ENCODE results near the gene IFI30.

IFI30 gene

GRCh38 chr19:18170714-18171255, 2.8 kb upstream of the IFI30 start:
- TF ChIP-seq, protein P1, sequence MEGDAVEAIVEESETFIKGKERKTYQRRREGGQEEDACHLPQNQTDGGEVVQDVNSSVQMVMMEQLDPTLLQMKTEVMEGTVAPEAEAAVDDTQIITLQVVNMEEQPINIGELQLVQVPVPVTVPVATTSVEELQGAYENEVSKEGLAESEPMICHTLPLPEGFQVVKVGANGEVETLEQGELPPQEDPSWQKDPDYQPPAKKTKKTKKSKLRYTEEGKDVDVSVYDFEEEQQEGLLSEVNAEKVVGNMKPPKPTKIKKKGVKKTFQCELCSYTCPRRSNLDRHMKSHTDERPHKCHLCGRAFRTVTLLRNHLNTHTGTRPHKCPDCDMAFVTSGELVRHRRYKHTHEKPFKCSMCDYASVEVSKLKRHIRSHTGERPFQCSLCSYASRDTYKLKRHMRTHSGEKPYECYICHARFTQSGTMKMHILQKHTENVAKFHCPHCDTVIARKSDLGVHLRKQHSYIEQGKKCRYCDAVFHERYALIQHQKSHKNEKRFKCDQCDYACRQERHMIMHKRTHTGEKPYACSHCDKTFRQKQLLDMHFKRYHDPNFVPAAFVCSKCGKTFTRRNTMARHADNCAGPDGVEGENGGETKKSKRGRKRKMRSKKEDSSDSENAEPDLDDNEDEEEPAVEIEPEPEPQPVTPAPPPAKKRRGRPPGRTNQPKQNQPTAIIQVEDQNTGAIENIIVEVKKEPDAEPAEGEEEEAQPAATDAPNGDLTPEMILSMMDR (IDR thresholded peaks at IDR 0.05; ENCODE audit: low read depth, low read length, missing control alignments) = no peak
- Histone ChIP-seq H3K36me3 (replicated peaks) (peaks cover 35% of the 10 kb centered on the region), H3K4me3 (ENCODE audit: low read depth, low read length) (no peak overlapping the region), H3K27ac (no peak overlapping the region), H3K27me3 (replicated peaks) (no peaks in the 10 kb centered on the region)
- no peak for DNase-seq
- in situ Hi-C loops (cut with HindIII; ENCODE audit: low pct_ligation_motif_present, low sequenced_read_pairs) = no loop called here

DNA sequence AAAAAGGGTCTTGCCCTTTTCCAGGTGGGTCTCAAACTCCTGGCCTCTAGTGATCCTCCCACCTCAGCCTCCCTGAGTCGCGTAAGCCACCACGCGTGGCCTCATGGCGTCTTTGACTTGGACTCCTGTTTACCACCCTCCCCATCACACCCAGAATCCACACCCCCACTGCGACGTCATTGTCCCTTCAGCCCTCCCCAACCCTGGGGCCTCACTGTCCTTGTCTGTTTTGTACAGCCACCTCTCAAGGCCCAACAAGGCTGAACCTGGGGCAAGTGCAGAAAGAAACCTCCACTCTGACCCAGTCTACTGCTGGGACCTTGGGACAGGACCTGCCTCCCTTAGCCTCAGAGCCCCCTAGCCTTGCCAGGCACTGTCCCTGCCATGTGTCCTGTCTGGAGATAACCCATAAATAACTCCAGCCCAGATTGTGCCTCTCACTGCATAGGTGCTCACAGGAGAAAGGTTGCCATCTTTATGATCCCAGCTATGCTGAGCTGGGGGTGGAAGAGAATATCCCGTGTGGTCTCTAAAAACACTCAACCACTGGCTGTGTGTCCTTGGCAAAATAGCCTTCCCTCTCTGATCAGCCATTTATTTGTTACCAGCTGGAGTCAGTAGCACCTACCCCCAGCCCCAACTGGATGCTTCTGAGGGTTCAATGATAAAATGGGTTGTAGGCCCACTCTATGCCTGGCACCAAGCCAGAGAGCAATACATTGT, 1.8 kb upstream of the IFI30 start:
- Histone ChIP-seq H3K4me3 (ENCODE audit: low read depth, low read length) (no peak overlapping the region), H3K27ac (no peak overlapping the region), H3K27me3 (replicated peaks) (no peaks in the 10 kb centered on the region), H3K36me3 (replicated peaks) (peaks cover 27% of the 10 kb centered on the region)
- TF ChIP-seq, protein P1 (IDR thresholded peaks at IDR 0.05; ENCODE audit: low read depth, low read length, missing control alignments) = no peak
- in situ Hi-C loops (cut with HindIII; ENCODE audit: low pct_ligation_motif_present, low sequenced_read_pairs) = no loop called here
- DNase-seq = no peak

DNA sequence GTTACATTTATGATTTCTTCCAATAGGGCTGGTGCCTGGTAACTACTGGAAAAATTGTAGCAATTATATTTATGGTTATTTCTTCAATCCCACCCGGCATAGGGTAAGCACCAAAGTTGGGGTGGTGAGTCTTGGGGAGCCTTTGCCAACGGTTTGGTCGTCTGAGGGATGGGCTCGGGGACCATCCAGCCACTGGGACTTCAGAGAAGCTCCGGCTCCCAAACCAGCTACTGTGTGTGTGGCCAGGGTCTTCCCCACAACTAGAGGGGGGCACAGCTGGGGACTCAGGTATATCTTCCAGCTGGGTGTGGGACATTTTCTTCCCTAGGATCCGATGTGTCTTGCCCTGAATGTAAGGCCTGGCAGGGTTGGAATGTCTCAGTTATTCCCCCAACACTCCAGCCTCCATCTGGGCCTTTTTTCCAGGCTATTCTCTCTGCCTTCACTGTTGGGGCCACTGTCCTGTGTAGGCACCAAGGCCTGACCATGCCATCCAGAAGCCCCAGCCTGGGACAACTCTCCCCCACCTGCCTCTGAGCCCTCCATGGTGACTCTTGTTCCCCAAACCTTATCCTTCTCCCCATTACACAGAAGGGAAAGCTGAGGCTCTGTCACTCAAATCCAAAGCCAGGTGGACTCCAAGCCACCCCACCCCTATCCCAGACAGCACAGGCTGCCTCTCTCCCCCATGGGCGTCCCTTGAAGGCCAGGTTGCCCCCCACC, 1.1 kb upstream of the IFI30 start:
- Histone ChIP-seq H3K27me3 (replicated peaks) (no peaks in the 10 kb centered on the region), H3K4me3 (ENCODE audit: low read depth, low read length) (no peak overlapping the region), H3K36me3 (replicated peaks) (peaks cover 19% of the 10 kb centered on the region), H3K27ac (no peak overlapping the region)
- no peak for DNase-seq
- in situ Hi-C loops (cut with HindIII; ENCODE audit: low pct_ligation_motif_present, low sequenced_read_pairs) = no loop called here
- TF ChIP-seq, protein P1 (IDR thresholded peaks at IDR 0.05; ENCODE audit: low read depth, low read length, missing control alignments) = no peak

- Histone ChIP-seq H3K27me3 (replicated peaks) (no peaks in the 10 kb centered on the region), H3K4me3 (ENCODE audit: low read depth, low read length) (peak overlapping the region; percentile 65), H3K36me3 (replicated peaks) (peaks cover 17% of the 10 kb centered on the region), H3K27ac (no peak overlapping the region)
- TF ChIP-seq, protein P1 (IDR thresholded peaks at IDR 0.05; ENCODE audit: low read depth, low read length, missing control alignments) = no peak
- in situ Hi-C loops (cut with HindIII; ENCODE audit: low pct_ligation_motif_present, low sequenced_read_pairs) = no loop called here
- DNase-seq = no peak
Measured at GRCh38 chr19:18173054-18173571, 500 bp upstream of the IFI30 start.

GRCh38 chr19:18174983-18175382, 1.4 kb downstream of the IFI30 start:
- H3K27ac ChIP-seq = no peak overlapping the region
- no peak for DNase-seq
- TF ChIP-seq, protein P1 (IDR thresholded peaks at IDR 0.05; ENCODE audit: low read depth, low read length, missing control alignments) = no peak
- no peaks in the 10 kb centered on the region for H3K27me3 ChIP-seq (replicated peaks)
- H3K4me3 ChIP-seq (ENCODE audit: low read depth, low read length) = no peak overlapping the region
- in situ Hi-C loops (cut with HindIII; ENCODE audit: low pct_ligation_motif_present, low sequenced_read_pairs) = no loop called here
- peaks cover 2% of the 10 kb centered on the region for H3K36me3 ChIP-seq (replicated peaks)

Data from brain microvascular endothelial cell (primary cell).